ENCODE measurements around the gene NLN. TPM values are rescaled to one million over a fixed set of nuclear protein-coding genes. Genes with fewer than 3 reads are reported as not detected.
"Not testable (repeated sequence)": the region's sequence is repeated elsewhere in the genome, so short reads cannot be mapped to it uniquely, and the experiment has no call there.

The NLN gene
- total RNA-seq, 1 donor from 2014 or later, result 94.3 TPM

GRCh38 chr5:65837139-65837538 is 115.1 kb downstream of the NLN start:
- Mint-ChIP-seq H3K27ac (no peak overlapping the region), H3K9me3 (no peaks in the 10 kb centered on the region), H3K27me3 (ENCODE audit: insufficient read depth, low read depth) (peaks cover 1% of the 10 kb centered on the region), H3K4me3 (no peak overlapping the region), H3K36me3 (no peaks in the 10 kb centered on the region), H3K4me1 (no peaks in the 10 kb centered on the region)
- H3K9ac ChIP-seq, result no peak overlapping the region
- H3K27ac ChIP-seq, result no peak overlapping the region
- no peak overlapping the region for H3K4me2 ChIP-seq
- no peaks in the 10 kb centered on the region for H3K27me3 ChIP-seq
- H3K79me2 ChIP-seq (ENCODE audit: low read depth), result no peaks in the 10 kb centered on the region
- no peaks in the 10 kb centered on the region for H3F3A ChIP-seq (ENCODE audit: low read depth)
- no peak overlapping the region for H3K4me3 ChIP-seq
- no peaks in the 10 kb centered on the region for H3K9me3 ChIP-seq (ENCODE audit: low read depth)
- DNase-seq (ENCODE audit: low spot score), result no peak
- H4K20me1 ChIP-seq (ENCODE audit: low read depth), result no peaks in the 10 kb centered on the region
- H2AFZ ChIP-seq (replicated peaks), result no peak overlapping the region
- TF ChIP-seq EZH2 (IDR thresholded peaks at IDR 0.05) (no peak), CTCF (IDR thresholded peaks at IDR 0.05) (no peak), EZH2phosphoT487 (IDR thresholded peaks at IDR 0.05) (no peak)
- peaks cover 12% of the 10 kb centered on the region for H3K4me1 ChIP-seq
- no peaks in the 10 kb centered on the region for H3K36me3 ChIP-seq

DNA sequence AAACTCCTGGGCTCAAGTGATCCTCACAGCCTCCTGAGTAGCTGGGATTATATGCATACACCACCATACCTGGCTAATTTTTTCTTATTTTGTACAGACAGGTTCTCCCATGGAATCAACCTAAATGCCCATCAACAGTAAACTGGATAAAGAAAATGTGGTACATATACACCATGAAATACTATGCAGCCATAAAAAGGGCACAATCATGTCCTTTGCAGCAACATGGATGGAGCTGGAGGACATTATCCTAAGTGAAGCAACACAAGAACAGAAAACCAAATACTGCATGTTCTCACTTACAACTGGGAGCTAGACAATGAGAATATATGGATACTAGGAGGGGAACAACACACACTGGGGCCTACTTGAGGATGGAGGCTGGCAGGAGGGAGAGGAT is 117.2 kb downstream of the NLN start:
- H3K9me3 ChIP-seq (ENCODE audit: low read depth); H3K4me1 Mint-ChIP-seq; H3K4me3 Mint-ChIP-seq; H3K4me2 ChIP-seq; H3F3A ChIP-seq (ENCODE audit: low read depth); H3K36me3 ChIP-seq; H3K9ac ChIP-seq; H3K27ac ChIP-seq; H3K27me3 ChIP-seq; H3K79me2 ChIP-seq (ENCODE audit: low read depth); H3K36me3 Mint-ChIP-seq; H3K4me3 ChIP-seq; DNase-seq (ENCODE audit: low spot score); H3K9me3 Mint-ChIP-seq; H3K4me1 ChIP-seq; H3K27ac Mint-ChIP-seq; H2AFZ ChIP-seq (replicated peaks); H4K20me1 ChIP-seq (ENCODE audit: low read depth); H3K27me3 Mint-ChIP-seq (ENCODE audit: insufficient read depth, low read depth): not testable (repeated sequence)

- peaks cover 6% of the 10 kb centered on the region for H3K4me1 ChIP-seq
- DNase-seq (ENCODE audit: low spot score), result no peak
- no peak overlapping the region for H3K9ac ChIP-seq
- peaks cover 2% of the 10 kb centered on the region for H3K27me3 Mint-ChIP-seq (ENCODE audit: insufficient read depth, low read depth)
- no peak overlapping the region for H3K4me2 ChIP-seq
- no peaks in the 10 kb centered on the region for H4K20me1 ChIP-seq (ENCODE audit: low read depth)
- no peaks in the 10 kb centered on the region for H3F3A ChIP-seq (ENCODE audit: low read depth)
- TF ChIP-seq CTCF (IDR thresholded peaks at IDR 0.05), result no peak
- no peak for TF ChIP-seq EZH2 (IDR thresholded peaks at IDR 0.05)
- no peak for TF ChIP-seq EZH2phosphoT487 (IDR thresholded peaks at IDR 0.05)
- no peaks in the 10 kb centered on the region for H3K36me3 Mint-ChIP-seq
- no peaks in the 10 kb centered on the region for H3K9me3 ChIP-seq (ENCODE audit: low read depth)
- no peak overlapping the region for H3K27ac ChIP-seq
- H3K79me2 ChIP-seq (ENCODE audit: low read depth), result no peaks in the 10 kb centered on the region
- no peak overlapping the region for H2AFZ ChIP-seq (replicated peaks)
- no peaks in the 10 kb centered on the region for H3K27me3 ChIP-seq
- no peaks in the 10 kb centered on the region for H3K36me3 ChIP-seq
- H3K4me1 Mint-ChIP-seq, result no peaks in the 10 kb centered on the region
- H3K27ac Mint-ChIP-seq, result no peak overlapping the region
- no peaks in the 10 kb centered on the region for H3K9me3 Mint-ChIP-seq
- H3K4me3 ChIP-seq, result no peak overlapping the region
- H3K4me3 Mint-ChIP-seq, result no peak overlapping the region
These were observed 118.1 kb downstream of the NLN start for GRCh38 chr5:65840071-65840470.

GRCh38 chr5:65844763-65845162 is 122.8 kb downstream of the NLN start:
- not testable (repeated sequence) for H3F3A ChIP-seq (ENCODE audit: low read depth); H3K36me3 ChIP-seq; H4K20me1 ChIP-seq (ENCODE audit: low read depth); H3K4me2 ChIP-seq; H2AFZ ChIP-seq (replicated peaks); H3K9me3 Mint-ChIP-seq; H3K4me1 Mint-ChIP-seq; H3K27me3 ChIP-seq; H3K4me3 ChIP-seq; DNase-seq (ENCODE audit: low spot score); H3K27ac ChIP-seq; H3K36me3 Mint-ChIP-seq; H3K79me2 ChIP-seq (ENCODE audit: low read depth); H3K4me1 ChIP-seq; H3K27ac Mint-ChIP-seq; H3K4me3 Mint-ChIP-seq; H3K9me3 ChIP-seq (ENCODE audit: low read depth); H3K9ac ChIP-seq; H3K27me3 Mint-ChIP-seq (ENCODE audit: insufficient read depth, low read depth)

Measured in neural progenitor cell (in vitro differentiated cells).